ENCODE measurements around the gene FSIP1.

FSIP1 gene

DNA sequence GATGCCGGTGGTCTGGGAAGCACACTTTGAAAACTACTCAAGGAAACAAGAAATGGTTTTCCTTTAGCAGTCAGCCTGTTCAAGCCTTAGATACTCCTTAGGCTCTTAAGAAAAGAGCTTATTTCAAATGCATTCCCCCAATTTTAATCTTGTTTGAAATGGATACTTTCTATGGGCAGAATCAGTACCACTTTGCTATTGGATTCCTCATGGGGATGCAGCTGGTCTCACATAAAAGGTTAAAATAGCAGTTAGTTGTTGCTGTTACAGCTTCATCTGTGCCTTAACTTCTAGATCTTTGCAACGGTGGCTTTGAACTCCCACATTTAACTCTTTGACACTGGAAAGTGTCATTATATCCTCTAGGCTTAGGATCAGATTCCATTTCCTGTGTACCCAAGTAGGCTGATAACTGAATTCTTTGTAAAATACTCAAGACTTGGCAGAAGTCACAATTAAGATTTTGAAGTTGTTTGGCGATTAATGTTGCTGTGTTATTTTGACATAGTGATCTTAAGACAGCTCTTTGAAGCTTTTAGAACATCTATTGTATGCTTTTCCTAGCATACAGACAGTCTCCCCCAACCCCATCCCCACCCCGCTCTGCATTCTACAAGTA, 199.6 kb downstream of the FSIP1 start:
- Histone ChIP-seq H3K36me3 (ENCODE audit: control insufficient read depth, low read length) (no peaks in the 10 kb centered on the region), H3F3A (ENCODE audit: control insufficient read depth, insufficient read depth) (no peaks in the 10 kb centered on the region), H3K9me2 (replicated peaks; ENCODE audit: control insufficient read depth, low read length) (no peaks in the 10 kb centered on the region), H3K9me3 (ENCODE audit: control insufficient read depth, insufficient read depth, low read length) (no peaks in the 10 kb centered on the region), H3K27ac (ENCODE audit: low read depth, low read length) (no peak overlapping the region), H3K4me2 (ENCODE audit: low read length) (no peak overlapping the region), H3K4me3 (ENCODE audit: low read length) (no peak overlapping the region), H4K20me1 (ENCODE audit: control insufficient read depth, insufficient read depth, low read depth, low read length) (no peaks in the 10 kb centered on the region), H3K79me2 (ENCODE audit: control insufficient read depth, low read length) (no peaks in the 10 kb centered on the region), H3K27me3 (ENCODE audit: control insufficient read depth, low read length) (peaks cover 6% of the 10 kb centered on the region), H3K4me1 (ENCODE audit: control insufficient read depth, low read length) (no peaks in the 10 kb centered on the region)
- no peak for TF ChIP-seq EZH2phosphoT487 (IDR thresholded peaks at IDR 0.05; ENCODE audit: borderline replicate concordance, low read length)
- TF ChIP-seq, protein P1, sequence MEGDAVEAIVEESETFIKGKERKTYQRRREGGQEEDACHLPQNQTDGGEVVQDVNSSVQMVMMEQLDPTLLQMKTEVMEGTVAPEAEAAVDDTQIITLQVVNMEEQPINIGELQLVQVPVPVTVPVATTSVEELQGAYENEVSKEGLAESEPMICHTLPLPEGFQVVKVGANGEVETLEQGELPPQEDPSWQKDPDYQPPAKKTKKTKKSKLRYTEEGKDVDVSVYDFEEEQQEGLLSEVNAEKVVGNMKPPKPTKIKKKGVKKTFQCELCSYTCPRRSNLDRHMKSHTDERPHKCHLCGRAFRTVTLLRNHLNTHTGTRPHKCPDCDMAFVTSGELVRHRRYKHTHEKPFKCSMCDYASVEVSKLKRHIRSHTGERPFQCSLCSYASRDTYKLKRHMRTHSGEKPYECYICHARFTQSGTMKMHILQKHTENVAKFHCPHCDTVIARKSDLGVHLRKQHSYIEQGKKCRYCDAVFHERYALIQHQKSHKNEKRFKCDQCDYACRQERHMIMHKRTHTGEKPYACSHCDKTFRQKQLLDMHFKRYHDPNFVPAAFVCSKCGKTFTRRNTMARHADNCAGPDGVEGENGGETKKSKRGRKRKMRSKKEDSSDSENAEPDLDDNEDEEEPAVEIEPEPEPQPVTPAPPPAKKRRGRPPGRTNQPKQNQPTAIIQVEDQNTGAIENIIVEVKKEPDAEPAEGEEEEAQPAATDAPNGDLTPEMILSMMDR (IDR thresholded peaks at IDR 0.05; ENCODE audit: low read depth, low read length, poor library complexity, severe bottlenecking) = no peak

DNA sequence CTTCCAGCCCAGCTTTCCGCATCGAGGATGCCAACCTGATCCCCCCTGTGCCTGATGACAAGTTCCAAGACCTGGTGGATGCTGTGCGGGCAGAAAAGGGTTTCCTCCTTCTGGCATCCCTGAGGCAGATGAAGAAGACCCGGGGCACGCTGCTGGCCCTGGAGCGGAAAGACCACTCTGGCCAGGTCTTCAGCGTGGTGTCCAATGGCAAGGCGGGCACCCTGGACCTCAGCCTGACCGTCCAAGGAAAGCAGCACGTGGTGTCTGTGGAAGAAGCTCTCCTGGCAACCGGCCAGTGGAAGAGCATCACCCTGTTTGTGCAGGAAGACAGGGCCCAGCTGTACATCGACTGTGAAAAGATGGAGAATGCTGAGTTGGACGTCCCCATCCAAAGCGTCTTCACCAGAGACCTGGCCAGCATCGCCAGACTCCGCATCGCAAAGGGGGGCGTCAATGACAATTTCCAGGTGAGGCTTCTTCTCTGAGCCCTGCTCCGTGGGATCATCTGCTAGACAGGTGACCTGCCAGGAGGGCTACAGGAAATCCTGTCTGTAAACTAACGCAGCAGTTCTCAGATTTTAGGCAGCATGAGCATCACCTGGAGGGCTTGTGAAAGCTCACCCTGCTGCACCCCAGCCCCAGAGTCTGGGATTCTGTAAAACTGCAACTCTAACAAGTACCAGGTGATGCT, 200.2 kb downstream of the FSIP1 start:
- TF ChIP-seq, protein P1 (IDR thresholded peaks at IDR 0.05; ENCODE audit: low read depth, low read length, poor library complexity, severe bottlenecking) = no peak
- TF ChIP-seq EZH2phosphoT487 (IDR thresholded peaks at IDR 0.05; ENCODE audit: borderline replicate concordance, low read length) = no peak
- H3K4me3 ChIP-seq (ENCODE audit: low read length) = no peak overlapping the region
- H3F3A ChIP-seq (ENCODE audit: control insufficient read depth, insufficient read depth) = no peaks in the 10 kb centered on the region
- H3K27ac ChIP-seq (ENCODE audit: low read depth, low read length) = no peak overlapping the region
- H3K9me2 ChIP-seq (replicated peaks; ENCODE audit: control insufficient read depth, low read length) = no peaks in the 10 kb centered on the region
- H4K20me1 ChIP-seq (ENCODE audit: control insufficient read depth, insufficient read depth, low read depth, low read length) = no peaks in the 10 kb centered on the region
- H3K79me2 ChIP-seq (ENCODE audit: control insufficient read depth, low read length) = no peaks in the 10 kb centered on the region
- no peak overlapping the region for H3K4me2 ChIP-seq (ENCODE audit: low read length)
- no peaks in the 10 kb centered on the region for H3K36me3 ChIP-seq (ENCODE audit: control insufficient read depth, low read length)
- peaks cover 6% of the 10 kb centered on the region for H3K27me3 ChIP-seq (ENCODE audit: control insufficient read depth, low read length)
- no peaks in the 10 kb centered on the region for H3K4me1 ChIP-seq (ENCODE audit: control insufficient read depth, low read length)
- no peaks in the 10 kb centered on the region for H3K9me3 ChIP-seq (ENCODE audit: control insufficient read depth, insufficient read depth, low read length)

DNA sequence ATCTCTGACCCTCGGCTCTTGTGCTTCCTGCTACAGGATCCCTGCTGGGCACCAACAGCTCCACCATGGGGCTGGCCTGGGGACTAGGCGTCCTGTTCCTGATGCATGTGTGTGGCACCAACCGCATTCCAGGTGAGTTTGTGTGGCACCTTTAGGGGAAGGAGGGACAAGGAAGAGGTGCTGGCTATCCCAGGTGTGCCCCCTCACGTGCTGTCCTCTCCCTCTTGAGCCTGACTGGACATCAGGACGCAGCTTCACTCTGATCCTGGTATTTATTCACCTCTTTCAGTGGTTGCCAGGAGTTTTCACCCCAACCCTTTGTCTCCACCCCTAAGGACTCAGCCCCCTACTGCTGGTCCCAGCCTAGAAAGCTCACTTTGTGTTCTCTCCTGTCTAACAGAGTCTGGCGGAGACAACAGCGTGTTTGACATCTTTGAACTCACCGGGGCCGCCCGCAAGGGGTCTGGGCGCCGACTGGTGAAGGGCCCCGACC, 200.8 kb downstream of the FSIP1 start:
- no peak overlapping the region for H3K27ac ChIP-seq (ENCODE audit: low read depth, low read length)
- H3K4me2 ChIP-seq (ENCODE audit: low read length) = no peak overlapping the region
- H3K79me2 ChIP-seq (ENCODE audit: control insufficient read depth, low read length) = no peaks in the 10 kb centered on the region
- no peaks in the 10 kb centered on the region for H3K4me1 ChIP-seq (ENCODE audit: control insufficient read depth, low read length)
- no peaks in the 10 kb centered on the region for H3F3A ChIP-seq (ENCODE audit: control insufficient read depth, insufficient read depth)
- H3K4me3 ChIP-seq (ENCODE audit: low read length) = no peak overlapping the region
- H4K20me1 ChIP-seq (ENCODE audit: control insufficient read depth, insufficient read depth, low read depth, low read length) = no peaks in the 10 kb centered on the region
- H3K9me3 ChIP-seq (ENCODE audit: control insufficient read depth, insufficient read depth, low read length) = no peaks in the 10 kb centered on the region
- H3K9me2 ChIP-seq (replicated peaks; ENCODE audit: control insufficient read depth, low read length) = no peaks in the 10 kb centered on the region
- TF ChIP-seq, protein P1 (IDR thresholded peaks at IDR 0.05; ENCODE audit: low read depth, low read length, poor library complexity, severe bottlenecking) = no peak
- no peak for TF ChIP-seq EZH2phosphoT487 (IDR thresholded peaks at IDR 0.05; ENCODE audit: borderline replicate concordance, low read length)
- H3K27me3 ChIP-seq (ENCODE audit: control insufficient read depth, low read length) = peaks cover 6% of the 10 kb centered on the region
- no peaks in the 10 kb centered on the region for H3K36me3 ChIP-seq (ENCODE audit: control insufficient read depth, low read length)

All from DOHH2 (cell line).